HK-2 (cell line): ENCODE results near the gene SGCA.

Source experiments
- DNase-seq: peaks from one replicate; pipeline ENCODE4 v3.0.0-alpha.2; 2018; ENCODE audit not compliant: unreplicated experiment

The SGCA gene

DNA sequence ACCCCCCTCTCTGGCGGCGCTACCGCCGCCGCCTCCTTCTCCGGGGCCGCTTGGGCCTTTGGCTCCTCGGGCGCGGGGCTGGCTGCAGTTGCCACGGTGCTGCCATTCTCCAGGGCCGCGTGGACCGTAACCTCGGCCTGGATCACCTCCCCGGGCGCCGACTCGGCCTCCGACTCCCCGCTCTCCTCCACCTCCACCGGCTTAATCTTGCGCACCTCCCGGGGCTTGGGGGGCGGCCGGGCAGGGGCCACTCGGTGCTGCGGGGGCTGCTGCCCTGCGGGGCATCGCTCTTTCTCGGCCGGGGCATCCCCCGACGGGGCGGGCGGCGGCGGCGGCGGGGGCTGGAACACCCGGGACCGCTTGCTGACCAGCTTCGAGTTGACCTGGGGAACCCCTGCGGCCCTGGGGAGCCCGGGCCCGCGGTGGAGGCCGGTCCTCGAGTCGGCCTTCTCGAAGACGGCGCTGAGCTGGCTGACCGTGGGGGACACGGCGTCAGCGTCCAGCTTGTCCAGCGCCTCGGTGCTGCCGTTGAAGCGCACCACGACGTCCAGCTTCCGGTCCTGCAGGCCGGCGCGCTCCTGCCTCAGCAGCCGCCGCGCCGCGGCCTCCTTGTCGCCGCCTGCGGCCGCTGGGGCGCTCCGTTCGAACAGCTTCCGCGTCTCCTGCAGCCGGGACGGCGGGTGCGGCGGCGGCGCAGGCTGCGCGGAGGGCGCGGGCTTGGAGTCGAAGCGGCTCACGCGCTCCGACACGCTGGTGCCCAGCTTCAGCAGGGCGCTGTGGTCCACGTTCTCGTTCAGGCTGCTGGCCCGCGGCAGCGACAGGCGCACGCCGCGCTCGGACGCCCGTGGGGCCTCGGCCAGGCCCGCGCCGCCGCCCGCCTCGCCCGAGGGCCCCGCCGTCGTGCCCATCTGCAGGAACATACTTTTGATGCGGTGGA, 16.1 kb upstream of the SGCA start:
- DNase-seq: peak; percentile 66

DNA sequence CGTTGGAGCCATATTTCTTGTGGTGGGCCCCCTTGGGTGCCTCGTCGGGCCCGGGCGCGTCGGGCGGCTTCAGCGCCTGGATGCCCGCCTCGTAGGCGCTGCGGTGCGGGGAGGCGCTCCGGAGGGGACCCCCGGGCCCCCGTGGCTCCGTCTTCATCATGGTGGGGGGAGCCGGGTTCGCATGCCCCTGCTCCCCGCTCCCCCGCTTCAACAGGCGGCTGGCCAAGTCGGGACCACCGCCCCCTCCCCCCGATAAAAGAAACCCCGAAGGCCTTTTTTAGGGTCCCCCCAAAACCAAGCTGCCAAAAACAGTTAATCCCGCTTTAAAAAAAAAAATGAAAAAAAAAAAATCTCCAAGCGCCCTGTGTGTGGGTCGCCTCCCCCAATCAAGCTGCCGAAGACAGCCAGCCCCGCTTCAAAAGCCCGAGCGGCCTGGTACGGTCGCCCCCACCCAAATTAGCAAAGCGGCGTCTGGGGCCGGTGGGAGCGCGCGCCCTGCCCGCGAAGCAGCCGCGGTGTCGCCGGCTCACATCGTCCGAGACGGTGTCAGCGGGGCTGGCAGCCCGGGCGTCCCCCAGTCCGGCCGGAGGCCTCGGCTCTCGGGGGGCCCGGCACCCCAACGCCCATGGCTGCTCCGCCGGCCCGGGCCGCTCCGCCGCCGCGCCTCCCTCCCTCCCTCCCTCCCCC, 15.3 kb upstream of the SGCA start, which contains the start of gene PPP1R9B:
Gene PPP1R9B, minus strand, starts transcription at position 324 of the 687 bp plus-strand sequence. Its CDS starts 164 bp downstream, at position 160.
- DNase-seq: no peak

DNA sequence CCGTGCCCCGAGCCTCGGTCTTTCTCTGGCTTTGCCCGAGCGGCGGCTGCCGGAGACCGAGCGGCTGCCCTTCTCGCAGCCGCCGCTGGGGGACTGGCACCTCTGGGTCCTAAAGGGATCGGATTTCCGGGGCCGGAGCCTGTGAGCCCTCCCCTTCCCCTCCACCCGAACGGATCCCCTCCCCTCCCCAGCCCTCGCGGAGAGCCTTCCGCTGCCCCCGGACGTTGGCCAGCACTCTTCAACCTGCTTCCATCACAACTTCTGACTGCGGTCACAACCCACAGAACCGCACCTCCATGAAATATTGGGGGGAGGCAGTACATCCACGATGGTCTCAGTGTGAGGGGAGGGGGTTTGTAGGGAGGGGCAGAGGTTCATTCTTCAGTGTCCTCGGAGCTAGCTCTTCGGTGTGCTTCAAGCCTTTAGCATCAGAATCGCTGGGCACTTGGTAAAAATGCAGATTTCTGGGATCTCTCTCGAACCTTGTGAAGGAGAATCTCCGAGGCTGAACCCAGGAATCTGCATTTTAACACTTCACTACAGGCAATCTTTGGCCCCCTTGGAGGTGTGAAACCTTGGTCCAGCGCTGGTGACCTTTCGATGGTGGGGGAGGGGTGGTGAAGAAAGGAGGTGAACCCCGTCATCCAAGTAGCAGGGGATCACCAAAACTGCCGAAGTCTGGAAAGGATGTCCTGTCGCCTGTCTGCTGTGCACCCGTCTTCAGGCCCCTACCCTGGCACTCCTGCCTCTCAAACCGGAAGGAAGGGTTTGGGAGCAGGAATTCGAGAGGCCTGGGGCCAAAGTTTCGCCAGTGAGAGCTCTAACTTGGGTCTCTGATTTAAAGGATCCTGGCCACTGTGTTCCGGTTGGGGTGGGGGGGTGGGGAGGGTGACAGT, 14.5 kb upstream of the SGCA start:
- DNase-seq: peak; percentile 89

DNA sequence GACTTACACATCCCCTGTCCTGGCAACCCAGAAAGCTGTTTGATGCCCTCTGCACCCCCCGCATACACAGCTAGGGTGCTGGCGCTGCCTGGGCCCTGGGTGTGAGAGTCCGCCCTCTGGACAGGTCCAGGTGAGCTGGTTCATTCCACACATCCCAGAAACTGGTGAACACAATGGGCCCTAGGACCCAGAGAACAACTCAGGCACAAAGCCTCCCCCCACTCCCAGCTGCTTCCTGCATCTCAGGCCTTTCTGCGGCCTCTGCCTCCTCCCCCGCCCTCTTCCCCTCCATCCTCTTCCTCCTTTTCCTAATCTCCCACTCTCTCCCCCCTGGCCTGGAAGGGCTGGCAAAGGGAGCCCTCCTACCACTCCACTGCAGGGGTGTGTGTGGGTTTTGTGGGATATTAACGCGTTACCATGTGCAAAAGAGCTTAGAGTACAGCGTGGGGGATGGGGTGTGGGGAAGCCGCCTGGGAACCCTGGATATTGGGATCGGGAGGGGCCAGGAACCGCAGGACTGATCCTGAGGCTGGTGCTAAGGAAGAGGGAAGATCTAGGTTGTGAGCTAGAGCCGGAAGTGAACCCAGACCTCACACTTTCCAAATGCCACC, 13.8 kb upstream of the SGCA start:
- DNase-seq: peak; percentile 88

- no peak for DNase-seq
These were observed 13.1 kb upstream of the SGCA start for GRCh38 chr17:50152736-50153135.

DNA sequence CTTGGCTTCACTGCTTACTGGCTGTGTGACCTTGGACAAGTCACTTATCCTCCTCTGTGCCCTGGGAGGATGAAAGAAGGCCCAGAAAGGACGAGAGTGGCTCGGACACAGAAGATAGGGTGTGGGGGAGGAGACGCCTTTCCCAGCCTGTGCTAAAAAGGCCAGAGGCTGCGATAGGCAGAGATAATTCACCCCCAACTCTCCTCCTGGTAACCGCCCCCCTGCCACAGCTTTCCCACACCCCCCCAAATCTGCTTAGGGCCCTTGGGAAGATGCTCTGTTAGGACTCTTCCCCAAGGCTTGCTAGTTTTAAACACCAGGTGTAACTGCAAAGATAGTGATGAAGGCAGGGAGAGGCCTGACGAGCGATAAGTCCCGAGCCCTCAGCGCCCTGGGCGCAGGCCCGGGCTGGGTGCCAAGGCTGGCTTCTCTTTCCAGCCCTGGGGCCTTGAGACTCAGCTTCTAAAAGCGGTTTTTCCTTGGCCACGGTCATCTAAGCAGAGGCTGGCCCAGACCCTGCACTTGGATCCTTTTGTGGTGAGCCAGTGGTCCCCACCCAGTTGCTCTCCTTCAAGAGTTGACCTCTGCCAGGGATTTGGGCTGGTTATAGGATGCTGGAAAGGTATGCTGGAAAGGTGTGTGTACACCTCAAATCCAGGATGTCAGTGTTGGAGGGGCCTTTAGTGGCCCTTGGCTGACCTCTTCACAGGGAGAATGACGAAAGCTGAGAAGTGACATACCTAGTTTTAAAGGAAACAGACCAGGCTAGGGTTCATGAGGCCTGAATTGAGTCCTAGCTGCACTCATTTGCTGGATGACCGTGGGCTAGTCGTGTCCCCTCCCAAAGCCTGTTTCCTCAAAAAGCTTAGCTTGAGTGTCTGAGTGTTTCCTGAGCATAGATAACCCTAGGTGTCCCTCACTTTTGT, 11.9 kb upstream of the SGCA start:
- DNase-seq: no peak

DNA sequence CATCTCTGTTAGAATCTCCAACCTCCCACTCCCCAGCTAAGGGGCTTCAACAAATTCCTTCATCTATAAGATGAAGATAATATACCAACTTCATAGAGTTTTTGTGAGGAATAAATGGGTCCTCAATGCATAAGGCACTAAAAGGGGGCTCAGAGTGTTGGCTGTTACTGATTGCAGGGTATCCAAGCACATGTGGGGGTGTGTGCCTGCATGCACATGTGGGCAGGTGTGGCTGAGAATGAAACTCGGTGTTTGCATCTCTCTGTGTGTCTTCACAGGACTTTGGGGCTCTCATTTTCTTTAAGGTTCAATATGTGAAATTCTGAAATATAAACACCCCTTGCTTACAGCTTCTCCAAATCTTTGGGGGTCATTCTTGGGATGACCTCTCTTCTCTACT, 11.2 kb upstream of the SGCA start:
- DNase-seq: no peak

GRCh38 chr17:50155115-50155819, 10.5 kb upstream of the SGCA start:
- no peak for DNase-seq

DNA sequence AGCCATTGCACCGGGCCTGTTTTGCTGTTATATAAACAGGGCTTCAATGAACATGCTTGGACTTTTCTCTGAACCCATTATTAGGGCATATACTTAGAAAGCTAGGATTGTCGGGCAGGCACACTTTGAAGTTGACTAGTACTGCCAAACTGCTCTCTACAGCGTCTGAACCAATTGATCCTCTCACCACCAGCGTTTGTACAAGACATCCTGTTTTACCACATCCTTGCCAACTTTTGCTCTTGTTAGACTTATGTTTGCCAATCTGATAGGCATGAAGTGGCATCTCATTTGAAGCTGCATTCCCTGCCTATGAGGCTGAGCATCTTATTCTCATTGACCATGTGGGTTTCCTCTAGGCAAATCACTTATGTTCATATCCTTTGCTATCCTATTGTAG, 7.9 kb upstream of the SGCA start:
- no peak for DNase-seq

DNA sequence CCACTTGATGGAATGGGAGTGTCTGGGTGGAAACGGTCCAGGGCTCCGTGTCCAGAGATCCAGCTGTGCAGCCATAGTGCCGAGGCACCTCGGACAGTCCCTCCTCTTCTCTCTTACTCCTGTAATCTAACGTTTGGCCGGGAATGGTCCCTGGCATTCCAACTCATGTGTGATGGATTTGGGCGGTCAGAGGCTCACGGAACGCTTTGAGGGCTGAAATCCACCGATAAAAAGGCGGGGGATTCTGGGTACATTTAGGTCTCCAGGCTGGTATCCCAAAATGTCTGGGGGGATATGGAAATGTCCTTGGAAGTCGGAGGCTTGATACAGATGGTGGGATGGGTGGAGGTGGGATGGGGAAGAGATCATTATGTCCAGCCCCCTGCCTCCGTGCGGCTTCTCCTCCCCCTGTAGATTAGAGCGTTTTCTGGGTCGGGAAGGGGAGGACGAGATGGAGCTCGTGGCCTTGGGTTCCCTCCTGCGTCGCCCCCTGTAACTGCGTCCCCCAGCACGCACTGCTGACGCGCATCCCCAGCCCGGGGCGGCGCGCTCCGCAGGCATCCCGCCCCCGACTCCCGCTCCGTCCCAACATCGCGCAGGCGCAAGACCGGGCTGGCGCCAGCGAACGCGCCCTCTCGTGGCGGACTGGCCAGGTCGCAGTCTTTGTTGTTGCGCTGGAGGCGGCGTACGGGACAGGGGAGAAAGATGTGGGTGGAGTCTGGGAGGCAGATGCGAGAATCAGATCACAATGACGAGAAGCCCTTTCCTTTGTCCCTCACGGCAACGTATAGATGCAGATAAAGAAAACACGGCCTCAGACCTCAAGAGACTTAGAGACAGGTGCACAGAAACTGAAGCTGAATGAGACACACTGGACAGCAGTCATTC, 4.5 kb upstream of the SGCA start:
- DNase-seq: peak; percentile 92

DNA sequence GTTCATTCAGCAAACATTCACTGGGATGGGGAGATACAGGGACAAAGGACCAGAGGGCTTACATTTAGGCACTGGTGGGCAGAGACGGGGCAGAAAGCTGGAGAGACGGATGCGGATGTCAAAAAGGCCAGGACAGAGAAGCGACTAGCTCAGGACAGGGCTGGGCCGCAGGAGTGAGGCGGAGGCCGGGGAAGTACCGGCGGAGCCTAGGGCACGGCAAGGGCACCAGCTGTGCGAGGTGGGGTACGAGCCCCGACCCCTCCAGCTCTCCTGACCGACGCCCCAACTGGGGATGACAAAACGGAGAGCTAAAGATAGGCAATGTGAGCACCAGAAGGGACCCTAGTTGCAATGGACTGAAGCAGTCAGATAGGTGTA, 3.9 kb upstream of the SGCA start:
- DNase-seq: no peak

- DNase-seq: no peak
These were observed 3.1 kb upstream of the SGCA start for GRCh38 chr17:50162466-50163254.

GRCh38 chr17:50163843-50164696, 1.7 kb upstream of the SGCA start:
- no peak for DNase-seq

- no peak for DNase-seq
These were observed 1.2 kb upstream of the SGCA start for GRCh38 chr17:50164697-50164988.

DNA sequence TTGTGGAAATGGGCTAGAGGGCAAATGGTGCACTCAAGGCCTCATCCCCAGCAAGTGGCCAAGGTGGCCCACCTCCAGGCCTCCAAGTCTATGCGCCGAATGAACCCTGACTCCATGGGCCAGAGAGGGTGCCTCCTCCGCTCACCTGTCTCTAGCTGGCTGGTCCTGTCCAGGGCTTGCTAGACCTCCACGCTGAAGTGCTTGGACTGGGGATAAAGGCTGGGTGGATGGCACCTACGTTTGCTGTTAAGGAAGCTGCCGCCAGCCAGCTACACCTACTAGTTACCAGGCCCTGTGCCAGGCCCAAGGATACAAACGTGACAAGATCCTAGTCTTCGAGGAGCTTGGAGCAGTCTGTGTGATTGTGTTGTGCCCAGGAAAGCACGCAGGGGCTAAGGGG, 739 bp upstream of the SGCA start:
- DNase-seq: no peak

DNA sequence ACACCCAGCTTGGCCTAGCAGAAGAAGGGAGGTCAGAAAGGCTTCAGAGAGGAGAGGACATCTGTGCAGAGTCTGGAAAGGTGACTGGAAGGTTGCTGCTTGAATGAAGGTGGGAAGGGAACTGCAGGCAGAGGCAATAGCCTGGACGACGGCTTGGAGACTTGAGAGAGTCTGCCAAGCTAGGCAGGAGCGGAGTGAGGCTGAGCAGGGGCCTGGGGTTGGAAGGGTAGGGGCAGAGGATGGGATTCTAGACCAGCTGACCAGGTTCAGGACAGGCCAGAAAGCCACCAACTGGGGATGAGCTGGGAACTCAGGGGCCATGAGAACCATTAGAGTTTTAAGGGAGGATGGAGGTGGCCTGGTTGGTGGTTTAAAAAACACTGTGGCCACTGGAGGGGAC, 339 bp upstream of the SGCA start:
- DNase-seq: no peak

GRCh38 chr17:50166518-50167181, 845 bp downstream of the SGCA start:
- DNase-seq: no peak
